Liver (tissue), 3 donors: Measurements from ENCODE around the gene BEND4.

ENCODE experiments used
- CTCF ChIP-seq: fragments of 150-350 bp; IDR thresholded peaks from 2 replicates; pipeline ENCODE4 v1.5.1; 2017; ENCODE audit warnings: improper control_type of control experiment, low read depth, low read length; ENCODE audit not compliant: missing input control
- RAD21 ChIP-seq, 2 donors: IDR thresholded peaks; 2 replicates each; pipeline ENCODE4 v1.6.1; 2016; ENCODE audit warnings: antibody characterized with exemption in 2 of 2, mild to moderate bottlenecking in 2 of 2
- donor health status: healthy.
- donor health status: healthy.

DNA sequence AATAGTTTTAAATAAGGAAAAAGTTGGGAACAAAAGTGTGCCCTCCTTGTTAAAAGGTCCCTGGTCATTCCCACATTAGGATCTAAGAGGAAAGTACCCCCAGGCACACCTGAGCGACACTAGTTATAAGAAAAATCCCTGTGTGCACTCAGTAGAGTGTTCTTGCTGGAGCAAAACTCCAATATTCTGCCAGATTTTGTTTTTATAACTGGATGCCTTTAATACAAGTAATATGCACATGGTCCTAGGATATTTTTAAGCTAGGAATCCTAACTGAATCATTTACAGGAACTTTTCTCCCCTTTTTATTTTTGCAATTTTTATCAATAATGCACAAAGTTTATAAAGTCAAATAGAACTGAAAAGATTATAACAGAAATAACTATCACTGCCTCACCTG lies 68.6 kb downstream of the BEND4 start:
- no peak for TF ChIP-seq CTCF
- no peak for TF ChIP-seq RAD21 (IDR thresholded peaks at IDR 0.05)
